GM12864 (cell line): ENCODE data around the gene DYNC1H1.

Source experiments
- DNase-seq: peaks from one replicate; pipeline ENCODE4 v3.0.0-alpha.2; 2011; ENCODE audit warnings: low read depth
- H3K4me3 ChIP-seq: 2 replicates; pipeline ENCODE4 v1.5.1; 2011; ENCODE audit warnings: mild to moderate bottlenecking, low read depth, low read length, control low read depth
- TF ChIP-seq, protein P1 (sequence below): IDR thresholded peaks from 2 replicates; pipeline ENCODE4 v1.5.1; 2011; ENCODE audit warnings: low read depth, mild to moderate bottlenecking, moderate library complexity, low read length, control low read depth, inconsistent platforms; ENCODE audit errors: missing control alignments

The DYNC1H1 gene

GRCh38 chr14:102095871-102096568, 131.6 kb downstream of the DYNC1H1 start:
- DNase-seq: no peak
- TF ChIP-seq, protein P1, sequence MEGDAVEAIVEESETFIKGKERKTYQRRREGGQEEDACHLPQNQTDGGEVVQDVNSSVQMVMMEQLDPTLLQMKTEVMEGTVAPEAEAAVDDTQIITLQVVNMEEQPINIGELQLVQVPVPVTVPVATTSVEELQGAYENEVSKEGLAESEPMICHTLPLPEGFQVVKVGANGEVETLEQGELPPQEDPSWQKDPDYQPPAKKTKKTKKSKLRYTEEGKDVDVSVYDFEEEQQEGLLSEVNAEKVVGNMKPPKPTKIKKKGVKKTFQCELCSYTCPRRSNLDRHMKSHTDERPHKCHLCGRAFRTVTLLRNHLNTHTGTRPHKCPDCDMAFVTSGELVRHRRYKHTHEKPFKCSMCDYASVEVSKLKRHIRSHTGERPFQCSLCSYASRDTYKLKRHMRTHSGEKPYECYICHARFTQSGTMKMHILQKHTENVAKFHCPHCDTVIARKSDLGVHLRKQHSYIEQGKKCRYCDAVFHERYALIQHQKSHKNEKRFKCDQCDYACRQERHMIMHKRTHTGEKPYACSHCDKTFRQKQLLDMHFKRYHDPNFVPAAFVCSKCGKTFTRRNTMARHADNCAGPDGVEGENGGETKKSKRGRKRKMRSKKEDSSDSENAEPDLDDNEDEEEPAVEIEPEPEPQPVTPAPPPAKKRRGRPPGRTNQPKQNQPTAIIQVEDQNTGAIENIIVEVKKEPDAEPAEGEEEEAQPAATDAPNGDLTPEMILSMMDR: no peak
- H3K4me3 ChIP-seq: no peak overlapping the region

GRCh38 chr14:102096569-102097188, 132.3 kb downstream of the DYNC1H1 start:
- DNase-seq: no peak
- TF ChIP-seq, protein P1: peak; percentile 70
- H3K4me3 ChIP-seq: no peak overlapping the region

- TF ChIP-seq, protein P1: peak; percentile 7
- no peak overlapping the region for H3K4me3 ChIP-seq
- DNase-seq: no peak
These were observed 133.2 kb downstream of the DYNC1H1 start for GRCh38 chr14:102097441-102098135.

DNA sequence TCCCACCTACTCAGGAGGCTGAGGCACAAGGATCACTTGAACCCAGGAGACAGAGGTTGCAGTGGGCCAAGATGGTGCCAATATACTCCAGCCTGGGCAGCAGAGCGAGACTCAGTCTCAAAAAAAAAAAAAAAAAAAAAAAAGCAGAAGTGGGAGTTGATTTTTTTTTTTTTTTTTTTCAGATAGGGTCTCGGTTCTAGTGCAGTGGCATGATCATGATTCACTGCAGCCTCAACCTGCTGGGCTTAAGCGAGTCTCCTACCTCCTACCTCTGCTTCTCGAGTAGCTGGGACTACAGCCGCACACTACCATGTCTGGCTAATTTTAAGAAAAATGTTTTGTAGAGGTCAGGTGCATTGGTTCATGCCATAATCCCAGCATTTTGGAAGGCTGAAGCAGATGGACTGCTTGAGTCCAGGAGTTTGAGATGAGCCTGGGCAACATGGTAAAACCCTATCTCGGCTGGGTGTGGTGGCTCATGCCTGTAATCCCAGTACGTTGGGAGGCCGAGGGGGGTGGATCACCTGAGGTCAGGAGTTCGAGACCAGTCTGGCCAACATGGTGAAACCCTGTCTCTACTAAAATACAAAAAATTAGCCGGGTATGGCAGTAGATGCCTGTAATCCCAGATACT, 138.8 kb downstream of the DYNC1H1 start:
- TF ChIP-seq, protein P1: no peak
- H3K4me3 ChIP-seq: no peak overlapping the region
- peak; percentile 44 for DNase-seq

GRCh38 chr14:102105369-102105768, 141.0 kb downstream of the DYNC1H1 start:
- H3K4me3 ChIP-seq: no peak overlapping the region
- no peak for DNase-seq
- TF ChIP-seq, protein P1: no peak
